GM04503 (cell line): ENCODE data around the gene HYAL1.

Source experiments
- DNase-seq: peaks from one replicate; pipeline ENCODE4 v3.0.0-alpha.2; 2012; ENCODE audit warnings: low read depth

The HYAL1 gene, protein sequence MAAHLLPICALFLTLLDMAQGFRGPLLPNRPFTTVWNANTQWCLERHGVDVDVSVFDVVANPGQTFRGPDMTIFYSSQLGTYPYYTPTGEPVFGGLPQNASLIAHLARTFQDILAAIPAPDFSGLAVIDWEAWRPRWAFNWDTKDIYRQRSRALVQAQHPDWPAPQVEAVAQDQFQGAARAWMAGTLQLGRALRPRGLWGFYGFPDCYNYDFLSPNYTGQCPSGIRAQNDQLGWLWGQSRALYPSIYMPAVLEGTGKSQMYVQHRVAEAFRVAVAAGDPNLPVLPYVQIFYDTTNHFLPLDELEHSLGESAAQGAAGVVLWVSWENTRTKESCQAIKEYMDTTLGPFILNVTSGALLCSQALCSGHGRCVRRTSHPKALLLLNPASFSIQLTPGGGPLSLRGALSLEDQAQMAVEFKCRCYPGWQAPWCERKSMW

GRCh38 chr3:50303013-50303815, at the start of gene HYAL1:
TSS of gene HYAL1 (minus strand) at chr3:50303574. CDS start at chr3:50302956, 618 bp downstream.
- DNase-seq, result no peak

- no peak for DNase-seq
Observed at GRCh38 chr3:50352781-50353180, 49.4 kb upstream of the HYAL1 start.

- DNase-seq, result no peak
Observed at GRCh38 chr3:50351323-50351697, 47.9 kb upstream of the HYAL1 start.

DNA sequence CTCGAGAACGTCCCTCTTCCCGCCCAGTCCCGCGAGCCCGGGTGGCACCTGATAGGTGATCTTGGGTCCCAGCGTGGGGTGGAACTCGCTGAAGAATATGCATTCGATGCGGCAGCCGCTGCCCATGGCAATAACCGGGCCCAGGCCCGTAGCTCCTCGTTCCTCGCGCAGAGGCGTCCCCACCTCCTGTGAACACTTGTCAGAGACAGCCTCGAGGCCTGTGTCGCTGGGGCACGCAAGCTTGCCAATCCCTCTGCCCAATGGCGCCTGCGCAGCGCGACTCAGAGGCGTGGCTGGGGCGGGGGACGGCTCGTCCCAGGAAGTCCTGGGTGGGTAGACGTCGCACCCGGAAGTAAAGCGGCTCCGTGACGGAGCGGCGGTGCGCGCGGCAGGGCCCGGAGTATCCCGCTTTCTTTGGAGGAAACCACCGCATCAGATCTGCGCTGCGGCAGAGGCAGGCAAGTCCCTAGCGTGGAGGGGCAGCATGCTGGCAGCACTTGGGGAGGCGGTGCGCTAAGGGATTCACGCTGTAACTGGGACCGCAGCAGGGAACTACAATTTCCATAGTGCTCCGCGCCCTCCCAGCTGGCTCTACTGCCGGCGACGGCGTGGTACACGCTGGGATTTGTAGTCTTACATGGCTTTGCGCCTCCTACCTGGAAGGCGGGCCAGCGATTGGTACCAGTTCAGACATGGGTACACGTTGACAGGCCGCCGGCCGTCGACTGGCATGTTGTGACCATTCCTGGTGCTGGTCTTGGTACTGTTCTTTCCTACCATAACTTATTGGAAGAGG, 47.4 kb upstream of the HYAL1 start, which contains the start of the genes CYB561D2 and NPRL2:
Gene CYB561D2, plus strand, starts transcription at position 336 of the 796 bp plus-strand sequence. CDS start 572 bp downstream, outside the sequence.
Gene NPRL2, minus strand, starts transcription at position 249 of the 796 bp plus-strand sequence. Its CDS starts 123 bp downstream, at position 126.
- DNase-seq, result peak; percentile 74

- no peak for DNase-seq
Observed at GRCh38 chr3:50350213-50350526, 46.8 kb upstream of the HYAL1 start.

DNA sequence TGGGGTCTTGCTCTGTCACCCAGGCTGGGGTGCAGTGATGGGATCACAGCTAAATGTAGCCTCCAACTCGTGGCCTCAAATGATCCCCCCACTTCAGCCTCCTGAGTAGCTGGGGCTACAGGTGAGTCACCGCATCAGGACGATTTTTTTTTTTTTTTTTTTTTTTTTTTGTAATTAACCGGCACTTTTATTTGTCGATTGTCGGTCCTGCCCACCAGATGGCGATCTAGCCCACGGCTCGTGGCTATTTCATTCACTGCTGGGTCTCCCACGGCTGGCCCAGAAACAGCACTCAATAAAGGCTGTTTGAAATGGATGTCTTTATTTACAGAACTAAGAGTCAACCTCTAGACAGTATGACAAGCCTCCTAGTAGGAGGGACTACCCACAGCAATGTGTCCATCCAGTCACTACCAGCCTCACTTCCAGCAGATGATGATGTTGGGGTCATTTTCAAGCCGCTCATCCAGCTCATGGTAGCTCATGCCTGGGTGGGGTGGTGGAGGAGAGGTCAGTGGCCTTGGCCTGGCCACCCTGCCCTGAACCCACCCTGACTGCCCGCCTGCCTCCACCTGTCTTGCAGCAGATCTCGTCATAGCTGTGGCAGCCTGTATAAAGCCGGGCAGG, 43.9 kb upstream of the HYAL1 start:
- no peak for DNase-seq

DNA sequence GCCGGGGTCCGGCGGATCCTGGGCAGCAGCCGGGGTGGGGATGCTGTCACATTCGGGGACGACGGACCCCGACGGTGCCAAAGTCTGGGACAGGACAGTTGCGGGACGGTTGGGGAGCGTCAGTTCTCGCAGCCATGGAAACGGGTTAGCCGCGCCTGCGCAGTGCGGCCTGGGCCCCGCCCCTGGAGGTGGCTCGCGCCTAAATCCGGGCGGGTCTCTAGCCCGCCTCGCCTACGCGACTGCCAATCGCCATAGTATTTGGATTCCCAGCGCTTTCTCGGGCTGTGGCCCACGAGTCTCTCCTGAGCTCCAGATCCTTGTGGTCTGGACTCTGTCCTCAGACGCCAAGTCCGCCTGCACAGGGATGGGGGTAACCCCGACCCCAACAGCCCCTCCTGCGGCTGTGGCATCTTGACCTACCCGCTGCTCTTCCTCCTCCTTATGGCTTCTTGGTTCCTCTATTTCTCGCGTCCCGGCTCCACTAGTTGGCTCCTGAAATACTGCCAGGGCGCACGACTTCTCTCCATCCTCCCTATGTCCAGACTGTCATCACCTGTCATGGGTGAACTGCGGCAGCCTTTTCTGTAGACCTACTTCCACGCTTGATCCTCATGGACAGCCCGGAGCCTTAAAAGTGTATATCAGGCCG, 42.3 kb upstream of the HYAL1 start, which contains the start of gene ZMYND10:
Gene ZMYND10, minus strand, starts transcription at position 147 of the 649 bp plus-strand sequence. CDS start 153 bp downstream, outside the sequence.
- DNase-seq, result no peak

DNA sequence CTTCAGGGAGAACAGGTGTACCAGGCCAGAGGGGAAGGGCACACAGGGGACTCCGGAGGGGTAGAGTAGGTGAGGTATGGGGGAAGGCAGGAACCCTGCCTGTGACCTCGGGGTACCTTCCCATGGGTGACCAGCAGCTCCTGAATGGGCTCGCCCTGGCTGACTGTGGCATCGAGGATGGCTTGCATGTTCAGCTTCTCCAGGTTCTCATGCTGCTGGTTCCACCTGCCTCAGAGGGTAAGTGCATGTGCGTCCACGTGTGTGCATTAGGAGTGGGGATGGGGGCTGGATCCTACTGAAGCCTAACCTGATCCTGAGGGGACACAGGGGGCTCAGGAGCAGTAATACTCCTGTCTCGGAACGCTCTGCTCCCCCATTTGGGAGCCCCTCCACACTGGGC, 41.6 kb upstream of the HYAL1 start:
- DNase-seq, result no peak

GRCh38 chr3:50342813-50343633, 39.6 kb upstream of the HYAL1 start:
- DNase-seq, result no peak

- no peak for DNase-seq
Observed at GRCh38 chr3:50341996-50342650, 38.7 kb upstream of the HYAL1 start.

- DNase-seq, result no peak
Observed at GRCh38 chr3:50341537-50341936, 38.2 kb upstream of the HYAL1 start.

GRCh38 chr3:50340448-50341329, 37.3 kb upstream of the HYAL1 start, which contains the start of gene RASSF1:
TSS of gene RASSF1 (minus strand) at chr3:50340836. CDS start at chr3:50340805, 31 bp downstream.
- DNase-seq, result no peak

DNA sequence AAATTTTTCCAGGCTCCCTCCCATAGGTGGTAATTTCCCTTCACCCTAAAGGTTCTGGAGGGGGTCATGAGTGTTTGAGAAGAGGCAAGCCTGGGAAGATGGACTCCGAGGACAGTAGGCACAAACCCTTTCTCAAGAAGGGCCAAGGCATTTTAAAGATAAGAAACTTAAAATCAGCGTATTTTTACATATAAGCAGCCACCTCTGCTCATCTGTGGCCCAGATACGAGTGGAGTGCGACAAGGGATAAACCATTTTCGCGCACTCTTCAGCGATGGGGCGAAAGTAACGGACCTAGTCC, 36.7 kb upstream of the HYAL1 start:
- no peak for DNase-seq

DNA sequence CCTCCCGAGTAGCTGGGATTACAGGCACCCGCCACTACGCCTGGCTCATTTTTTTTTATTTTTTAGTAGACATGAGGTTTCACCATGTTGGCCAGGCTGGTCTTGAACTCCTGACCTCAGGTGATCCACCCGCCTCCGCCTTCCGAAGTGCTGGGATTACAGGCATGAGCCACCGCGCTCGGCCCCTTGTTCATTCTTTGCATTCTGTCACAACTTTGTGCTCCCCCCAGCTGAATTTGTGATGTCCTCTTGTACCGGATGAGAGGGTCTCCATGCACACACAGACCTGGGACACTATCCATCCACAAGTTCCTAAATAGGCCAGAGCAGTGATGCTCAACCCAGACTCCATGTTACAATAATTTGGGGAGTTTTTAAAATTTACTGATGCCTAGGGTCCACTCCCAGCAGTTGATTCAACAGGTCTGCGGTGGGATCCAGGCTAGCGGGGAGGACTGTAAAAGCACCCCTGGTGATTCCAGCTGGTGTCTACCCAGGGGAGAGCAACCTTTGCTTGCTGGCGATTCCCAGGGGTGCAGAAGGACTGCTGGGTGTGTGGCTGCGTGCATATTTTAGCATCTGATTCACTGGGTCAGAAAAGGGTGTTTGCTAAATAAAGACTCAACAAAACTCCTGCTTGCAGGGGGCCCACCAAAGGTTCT, 36.2 kb upstream of the HYAL1 start:
- no peak for DNase-seq

DNA sequence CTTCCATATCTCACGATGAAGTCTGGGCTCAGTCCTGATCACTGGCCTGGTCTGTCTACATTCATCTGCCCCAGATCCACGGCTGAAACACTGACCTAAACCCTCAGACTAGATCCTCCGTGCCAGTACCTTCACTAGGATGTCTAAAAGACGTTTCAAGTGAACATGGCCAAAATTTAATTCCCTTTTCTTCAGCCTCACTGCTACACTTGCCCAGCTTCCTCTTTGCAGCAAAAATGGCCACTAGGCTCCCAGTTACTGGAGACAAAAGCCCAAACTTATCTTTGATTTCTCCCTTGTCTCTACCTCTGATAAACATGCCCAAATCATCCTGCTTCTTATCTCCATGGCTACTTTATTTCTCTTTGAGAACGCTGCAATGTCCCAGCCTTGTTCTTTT, 35.6 kb upstream of the HYAL1 start:
- no peak for DNase-seq

- peak; percentile 93 for DNase-seq
Observed at GRCh38 chr3:50337175-50337861, 33.9 kb upstream of the HYAL1 start.

GRCh38 chr3:50336452-50337174, 33.2 kb upstream of the HYAL1 start:
- no peak for DNase-seq
